ENCODE measurements around the gene TKTL1.

DNA sequence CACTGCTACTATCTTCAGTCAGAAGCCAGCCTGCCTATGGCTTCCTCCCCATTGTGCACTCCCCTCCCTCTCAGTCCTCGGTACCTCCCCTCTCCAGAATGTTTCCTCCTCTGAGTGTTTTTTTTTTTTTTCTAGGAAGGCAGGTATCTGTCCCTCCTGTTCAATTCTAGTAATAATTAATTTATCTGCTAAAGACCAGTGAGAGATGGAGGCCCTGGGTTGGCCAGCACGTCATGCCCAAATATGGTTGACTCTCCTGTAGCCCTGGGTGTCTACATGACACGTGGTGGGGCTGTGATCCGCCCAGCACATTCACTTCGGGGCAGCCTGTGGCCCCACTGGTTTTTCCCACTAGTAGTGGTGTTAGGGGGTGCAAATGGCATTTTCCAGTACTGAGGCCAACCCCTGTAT lies 77.0 kb downstream of the TKTL1 start:
- no peak for TF ChIP-seq MYC (IDR thresholded peaks at IDR 0.05; ENCODE audit: low read depth, low read length)
- TF ChIP-seq, protein P1, sequence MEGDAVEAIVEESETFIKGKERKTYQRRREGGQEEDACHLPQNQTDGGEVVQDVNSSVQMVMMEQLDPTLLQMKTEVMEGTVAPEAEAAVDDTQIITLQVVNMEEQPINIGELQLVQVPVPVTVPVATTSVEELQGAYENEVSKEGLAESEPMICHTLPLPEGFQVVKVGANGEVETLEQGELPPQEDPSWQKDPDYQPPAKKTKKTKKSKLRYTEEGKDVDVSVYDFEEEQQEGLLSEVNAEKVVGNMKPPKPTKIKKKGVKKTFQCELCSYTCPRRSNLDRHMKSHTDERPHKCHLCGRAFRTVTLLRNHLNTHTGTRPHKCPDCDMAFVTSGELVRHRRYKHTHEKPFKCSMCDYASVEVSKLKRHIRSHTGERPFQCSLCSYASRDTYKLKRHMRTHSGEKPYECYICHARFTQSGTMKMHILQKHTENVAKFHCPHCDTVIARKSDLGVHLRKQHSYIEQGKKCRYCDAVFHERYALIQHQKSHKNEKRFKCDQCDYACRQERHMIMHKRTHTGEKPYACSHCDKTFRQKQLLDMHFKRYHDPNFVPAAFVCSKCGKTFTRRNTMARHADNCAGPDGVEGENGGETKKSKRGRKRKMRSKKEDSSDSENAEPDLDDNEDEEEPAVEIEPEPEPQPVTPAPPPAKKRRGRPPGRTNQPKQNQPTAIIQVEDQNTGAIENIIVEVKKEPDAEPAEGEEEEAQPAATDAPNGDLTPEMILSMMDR (IDR thresholded peaks at IDR 0.05; ENCODE audit: low read depth, low read length): no peak
- TF ChIP-seq, protein P2, sequence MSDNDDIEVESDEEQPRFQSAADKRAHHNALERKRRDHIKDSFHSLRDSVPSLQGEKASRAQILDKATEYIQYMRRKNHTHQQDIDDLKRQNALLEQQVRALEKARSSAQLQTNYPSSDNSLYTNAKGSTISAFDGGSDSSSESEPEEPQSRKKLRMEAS (IDR thresholded peaks at IDR 0.05; ENCODE audit: low read depth, low read length): no peak
